ENCODE measurements around the gene OR4K15.
"Not testable (repeated sequence)": the region's sequence is repeated elsewhere in the genome, so short reads cannot be mapped to it uniquely, and the experiment has no call there.

The OR4K15 gene

GRCh38 chr14:19975291-19975690 lies at the start of gene OR4K15:
Gene OR4K15, plus strand, starts transcription at chr14:19975591. Its CDS starts 0 bp downstream, at chr14:19975591.
- DNase-seq: no peak

GRCh38 chr14:19930617-19931016 lies 44.8 kb upstream of the OR4K15 start, which contains the start of gene OR4K1:
Gene OR4K1, plus strand, starts transcription at chr14:19930917. Its CDS starts 4,750 bp downstream, at chr14:19935667.
- DNase-seq: no peak

- DNase-seq: no peak
Measured at GRCh38 chr14:19941668-19942067, 33.7 kb upstream of the OR4K15 start.

- no peak for DNase-seq
Measured at GRCh38 chr14:19947413-19948090, 27.8 kb upstream of the OR4K15 start.

- DNase-seq: no peak
Measured at GRCh38 chr14:19949218-19949617, 26.2 kb upstream of the OR4K15 start.

GRCh38 chr14:19969735-19970134 lies 5.7 kb upstream of the OR4K15 start:
- not testable (repeated sequence) for DNase-seq

- DNase-seq: no peak
Measured at GRCh38 chr14:19974844-19975243, 547 bp upstream of the OR4K15 start.

- DNase-seq: no peak
Measured at GRCh38 chr14:19993438-19993837, 18.0 kb downstream of the OR4K15 start.

- no peak for DNase-seq
Measured at GRCh38 chr14:20001863-20002262, 26.5 kb downstream of the OR4K15 start, which contains the start of gene OR4Q2. Gene OR4Q2, plus strand, starts transcription at chr14:20002163.

- DNase-seq: no peak
Measured at GRCh38 chr14:20002319-20002718, 26.9 kb downstream of the OR4K15 start.

GRCh38 chr14:20008156-20008555 lies 32.8 kb downstream of the OR4K15 start:
- no peak for DNase-seq

- DNase-seq: no peak
Measured at GRCh38 chr14:20019257-20019865, 44.0 kb downstream of the OR4K15 start, which contains the start of gene OR4K14. Gene OR4K14, minus strand, starts transcription at chr14:20019307. Its CDS starts 4,114 bp downstream, at chr14:20015193.

All from fibroblast of skin of right quadriceps (primary cell).